ENCODE measurements around the gene NR6A1. TPM values are rescaled to one million over a fixed set of nuclear protein-coding genes. Genes with fewer than 3 reads are reported as not detected.

The NR6A1 gene
- total and polyA plus RNA-seq, 2 experiments from 2014 or later: 0.16 TPM; not detected in 1

GRCh38 chr9:124549016-124549415, 222.1 kb downstream of the NR6A1 start:
- Histone ChIP-seq H3K36me3 (ENCODE audit: low read depth) (no peaks in the 10 kb centered on the region), H3K4me2 (ENCODE audit: unreplicated experiment) (no peak overlapping the region), H3K27me3 (replicated peaks; ENCODE audit: insufficient read depth) (no peaks in the 10 kb centered on the region), H3K79me2 (ENCODE audit: insufficient read depth) (no peaks in the 10 kb centered on the region), H3K9ac (no peak overlapping the region), H3K9me3 (ENCODE audit: low read depth) (no peaks in the 10 kb centered on the region), H3K4me1 (ENCODE audit: insufficient read depth) (peaks cover 29% of the 10 kb centered on the region), H4K20me1 (ENCODE audit: insufficient read depth) (no peaks in the 10 kb centered on the region), H3F3A (ENCODE audit: insufficient read depth) (peaks cover 31% of the 10 kb centered on the region), H3K27ac (no peak overlapping the region), H3K9me2 (ENCODE audit: insufficient read depth) (no peaks in the 10 kb centered on the region), H2AFZ (no peak overlapping the region), H3K4me3 (no peak overlapping the region)
- no peak for TF ChIP-seq EZH2 (IDR thresholded peaks at IDR 0.05; ENCODE audit: insufficient read depth, poor library complexity, severe bottlenecking)
- TF ChIP-seq EZH2phosphoT487 (IDR thresholded peaks at IDR 0.05; ENCODE audit: insufficient read depth, low read depth): no peak
- WGBS, 2 experiments (ENCODE audit: low coverage in 1 of 2, low lambda C conversion rate in 2 of 2, missing lambda C conversion rate in 2 of 2): 45 to 68% methylated on average over 1 of the region's 1 CpG
- in situ Hi-C loops (cut with MboI): loop anchor here (10.0 to 25.0 kb wide), 2 partner anchors 156 to 437 kb away; no protein-coding TSS in a partner anchor
- DNase-seq: no peak

GRCh38 chr9:124544535-124544934, 226.6 kb downstream of the NR6A1 start:
- no peak for DNase-seq
- 79 to 89% methylated on average over 2 of the region's 2 CpGs for WGBS, 2 experiments (ENCODE audit: low coverage in 1 of 2, low lambda C conversion rate in 2 of 2, missing lambda C conversion rate in 2 of 2)

GRCh38 chr9:124541824-124542223, 229.3 kb downstream of the NR6A1 start:
- no peak for DNase-seq
- TF ChIP-seq EZH2phosphoT487 (IDR thresholded peaks at IDR 0.05; ENCODE audit: insufficient read depth, low read depth): no peak
- TF ChIP-seq EZH2 (IDR thresholded peaks at IDR 0.05; ENCODE audit: insufficient read depth, poor library complexity, severe bottlenecking): no peak
- no peaks in the 10 kb centered on the region for H3K9me3 ChIP-seq (ENCODE audit: low read depth)
- H3K36me3 ChIP-seq (ENCODE audit: low read depth): no peaks in the 10 kb centered on the region
- H4K20me1 ChIP-seq (ENCODE audit: insufficient read depth): no peaks in the 10 kb centered on the region
- in situ Hi-C loops (cut with MboI): loop anchor here (10.0 to 25.0 kb wide), 2 partner anchors 163 to 430 kb away; no protein-coding TSS in a partner anchor
- no peaks in the 10 kb centered on the region for H3F3A ChIP-seq (ENCODE audit: insufficient read depth)
- H3K9me2 ChIP-seq (ENCODE audit: insufficient read depth): no peaks in the 10 kb centered on the region
- H3K4me2 ChIP-seq (ENCODE audit: unreplicated experiment): no peak overlapping the region
- H3K9ac ChIP-seq: no peak overlapping the region
- H3K4me3 ChIP-seq: no peak overlapping the region
- no peak overlapping the region for H3K27ac ChIP-seq
- 0 out of 2 replicates have a peak, but pooled peaks cover 5% of the 10 kb centered on the region for H3K27me3 ChIP-seq (replicated peaks; ENCODE audit: insufficient read depth)
- H3K79me2 ChIP-seq (ENCODE audit: insufficient read depth): no peaks in the 10 kb centered on the region
- H3K4me1 ChIP-seq (ENCODE audit: insufficient read depth): no peaks in the 10 kb centered on the region
- no peak overlapping the region for H2AFZ ChIP-seq

More at GRCh38 chr9:124544535-124544934, 226.6 kb downstream of the NR6A1 start:
- Histone ChIP-seq H3K9me2 (ENCODE audit: insufficient read depth) (no peaks in the 10 kb centered on the region), H3K27me3 (replicated peaks; ENCODE audit: insufficient read depth) (0 out of 2 replicates have a peak, but pooled peaks cover 5% of the 10 kb centered on the region), H4K20me1 (ENCODE audit: insufficient read depth) (no peaks in the 10 kb centered on the region), H3K4me2 (ENCODE audit: unreplicated experiment) (no peak overlapping the region), H3K79me2 (ENCODE audit: insufficient read depth) (no peaks in the 10 kb centered on the region), H3K9ac (no peak overlapping the region), H3K36me3 (ENCODE audit: low read depth) (no peaks in the 10 kb centered on the region), H3K9me3 (ENCODE audit: low read depth) (no peaks in the 10 kb centered on the region), H3K27ac (no peak overlapping the region), H3K4me1 (ENCODE audit: insufficient read depth) (no peaks in the 10 kb centered on the region), H2AFZ (no peak overlapping the region), H3K4me3 (no peak overlapping the region), H3F3A (ENCODE audit: insufficient read depth) (no peaks in the 10 kb centered on the region)
- TF ChIP-seq EZH2phosphoT487 (IDR thresholded peaks at IDR 0.05; ENCODE audit: insufficient read depth, low read depth) (no peak), EZH2 (IDR thresholded peaks at IDR 0.05; ENCODE audit: insufficient read depth, poor library complexity, severe bottlenecking) (no peak)
- in situ Hi-C loops (cut with MboI): loop anchor here (10.0 to 25.0 kb wide), 2 partner anchors 160 to 432 kb away; no protein-coding TSS in a partner anchor

- Histone ChIP-seq H4K20me1 (ENCODE audit: insufficient read depth) (no peaks in the 10 kb centered on the region), H3K36me3 (ENCODE audit: low read depth) (no peaks in the 10 kb centered on the region), H3K27ac (no peak overlapping the region), H3K4me1 (ENCODE audit: insufficient read depth) (0 out of 2 replicates have a peak, but pooled peaks cover 5% of the 10 kb centered on the region), H2AFZ (no peak overlapping the region), H3K4me2 (ENCODE audit: unreplicated experiment) (no peak overlapping the region), H3K9me3 (ENCODE audit: low read depth) (no peaks in the 10 kb centered on the region), H3K27me3 (replicated peaks; ENCODE audit: insufficient read depth) (0 out of 2 replicates have a peak, but pooled peaks cover 5% of the 10 kb centered on the region), H3K9ac (no peak overlapping the region), H3K4me3 (no peak overlapping the region), H3K9me2 (ENCODE audit: insufficient read depth) (no peaks in the 10 kb centered on the region), H3K79me2 (ENCODE audit: insufficient read depth) (no peaks in the 10 kb centered on the region), H3F3A (ENCODE audit: insufficient read depth) (no peaks in the 10 kb centered on the region)
- in situ Hi-C loops (cut with MboI): loop anchor here (5.0 to 25.0 kb wide), 2 partner anchors 116 to 426 kb away; no protein-coding TSS in a partner anchor
- 83 to 86% methylated on average over 8 of the region's 8 CpGs for WGBS, 2 experiments (ENCODE audit: low coverage in 1 of 2, low lambda C conversion rate in 2 of 2, missing lambda C conversion rate in 2 of 2)
- TF ChIP-seq EZH2phosphoT487 (IDR thresholded peaks at IDR 0.05; ENCODE audit: insufficient read depth, low read depth): no peak
- TF ChIP-seq EZH2 (IDR thresholded peaks at IDR 0.05; ENCODE audit: insufficient read depth, poor library complexity, severe bottlenecking): no peak
- DNase-seq: no peak
These were observed 233.2 kb downstream of the NR6A1 start for GRCh38 chr9:124537926-124538325.
